Upper lobe of right lung (tissue), 1 donor: ENCODE measurements around the gene RMC1. TPM values are rescaled to one million over a fixed set of nuclear protein-coding genes. Genes with fewer than 3 reads are reported as not detected.
"Not testable (repeated sequence)": the region's sequence is repeated elsewhere in the genome, so short reads cannot be mapped to it uniquely, and the experiment has no call there.

ENCODE experiments used
- ATAC-seq: fragments of 200-7000 bp; cut with Tn5 transposase; one replicate; pipeline ENCODE4 v1.9.1; 2020; ENCODE audit warnings: mild to moderate bottlenecking, moderate library complexity
- DNase-seq: peaks from one replicate; pipeline ENCODE4 v3.0.0-alpha.2; 2020
- H3K27ac ChIP-seq: fragments of 200-600 bp; one replicate; pipeline ENCODE4 v1.8.0; 2022
- H3K27me3 ChIP-seq: fragments of 200-600 bp; one replicate; pipeline ENCODE4 v1.8.0; 2022; ENCODE audit warnings: mild to moderate bottlenecking
- H3K36me3 ChIP-seq: fragments of 200-600 bp; one replicate; pipeline ENCODE4 v1.8.0; 2022
- H3K4me1 ChIP-seq: fragments of 200-600 bp; one replicate; pipeline ENCODE4 v1.8.0; 2022
- H3K4me3 ChIP-seq: fragments of 200-600 bp; one replicate; pipeline ENCODE4 v1.8.0; 2022; ENCODE audit warnings: mild to moderate bottlenecking
- H3K9me3 ChIP-seq: fragments of 200-600 bp; one replicate; pipeline ENCODE4 v1.8.0; 2022
- CTCF ChIP-seq: fragments of 200-600 bp; IDR thresholded peaks from one replicate; pipeline ENCODE4 v1.8.0; 2022; ENCODE audit warnings: antibody characterized with exemption
- intact Hi-C: fragments of 100-400 bp; cut with DNase I; formaldehyde crosslinking; loops from one replicate; pipeline ENCODE4 v1.11.0; 2022
- total RNA-seq: library from RNA; stranded (reverse); fragmentation: NEBNext Ultra II Directional; extraction: Animal tissue kit (Norgen Biotek cat#: 25700); gene quantifications from one replicate; pipeline ENCODE4 v1.2.1, GENCODE V29; 2021
- donor health status: DM: no; HTN: yes; CAD: no; lungs with severe emphysema.

The RMC1 gene
- total RNA-seq, 1 donor from 2014 or later, result 42.5 TPM

DNA sequence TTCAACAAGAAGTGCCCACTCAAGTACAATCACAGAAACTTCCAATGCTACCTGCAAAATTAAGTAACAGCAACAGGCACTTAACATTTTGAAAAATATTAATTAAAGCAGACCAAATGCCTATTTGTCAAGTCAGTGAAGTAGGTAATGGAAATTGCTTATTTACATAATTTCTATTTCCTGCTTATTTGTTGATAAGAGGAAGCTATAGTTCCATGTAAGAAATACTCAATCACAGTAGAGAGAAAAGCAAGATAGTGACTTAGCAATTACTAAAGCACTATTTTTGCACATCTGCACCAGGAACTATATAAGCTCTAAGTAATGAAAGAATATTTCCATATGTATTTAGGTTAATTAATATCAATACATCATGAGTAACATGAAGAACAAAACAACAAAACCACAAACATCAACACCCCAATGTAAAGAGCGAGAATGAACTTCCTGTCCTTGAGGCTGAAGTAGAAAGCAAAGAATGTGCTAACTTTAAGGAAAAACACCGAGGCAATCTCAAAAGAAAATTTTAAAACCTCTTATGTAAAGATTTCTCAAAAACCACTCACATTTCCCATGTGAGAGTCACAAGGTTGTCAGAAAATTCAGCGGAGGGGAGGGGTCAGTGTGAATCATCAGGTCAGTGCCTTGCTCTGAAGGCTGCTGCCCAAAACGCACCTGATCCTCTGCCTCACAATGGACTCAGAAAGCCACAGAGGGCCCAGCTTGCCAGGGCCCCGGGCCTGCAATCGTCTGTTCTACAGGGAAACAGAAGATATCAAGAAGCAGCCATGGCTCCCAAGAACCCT lies 70.5 kb downstream of the RMC1 start:
- H3K27me3 ChIP-seq, result no peaks in the 10 kb centered on the region
- peaks cover 36% of the 10 kb centered on the region for H3K4me1 ChIP-seq
- H3K27ac ChIP-seq, result peak overlapping the region; percentile 81
- peaks cover 62% of the 10 kb centered on the region for H3K36me3 ChIP-seq
- H3K9me3 ChIP-seq, result no peaks in the 10 kb centered on the region
- TF ChIP-seq CTCF, result no peak
- intact Hi-C loops, result no loop called here
- DNase-seq (peak; percentile 71), ATAC-seq (peak; percentile 91)
- peak overlapping the region; percentile 6 for H3K4me3 ChIP-seq

DNA sequence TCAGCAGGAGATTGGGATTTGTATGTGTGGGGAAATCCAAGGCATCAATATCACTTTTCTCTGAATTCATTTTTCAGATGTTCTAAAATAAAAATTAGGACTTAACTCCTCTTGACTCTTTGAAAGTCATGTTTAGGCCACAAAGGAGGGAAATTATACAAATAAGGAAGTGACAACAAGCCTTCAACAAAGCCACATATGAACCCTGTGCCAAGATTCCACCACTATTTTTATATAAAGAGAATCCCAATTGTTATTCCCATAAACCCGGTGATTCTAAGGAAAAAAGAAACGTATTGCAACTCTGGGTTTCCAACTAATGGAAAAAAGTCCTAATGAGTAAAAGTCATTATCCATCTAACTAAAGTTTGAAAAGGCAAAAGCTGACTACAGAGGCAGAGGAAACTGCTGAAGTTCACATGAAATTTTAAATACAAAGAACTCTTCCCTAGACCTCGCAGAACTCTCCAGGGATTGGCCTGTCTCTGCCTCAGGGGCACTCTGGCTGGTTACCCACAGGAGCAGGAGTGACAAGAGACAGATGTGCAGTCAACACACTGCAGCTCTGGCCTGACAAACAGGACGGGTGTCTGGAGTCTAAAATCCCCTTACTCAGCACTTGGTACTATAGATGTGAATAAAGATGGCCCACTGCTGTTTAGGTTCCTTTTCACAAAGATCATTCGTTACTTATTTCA lies 71.4 kb downstream of the RMC1 start:
- Histone ChIP-seq H3K9me3 (no peaks in the 10 kb centered on the region), H3K4me1 (peaks cover 43% of the 10 kb centered on the region), H3K27me3 (no peaks in the 10 kb centered on the region), H3K36me3 (peaks cover 52% of the 10 kb centered on the region), H3K4me3 (no peak overlapping the region), H3K27ac (peak overlapping the region; percentile 81)
- no peak for ATAC-seq
- intact Hi-C loops, result no loop called here
- TF ChIP-seq CTCF, result no peak
- DNase-seq, result no peak

- H3K9me3 ChIP-seq, result no peaks in the 10 kb centered on the region
- H3K4me3 ChIP-seq, result no peak overlapping the region
- peaks cover 47% of the 10 kb centered on the region for H3K36me3 ChIP-seq
- intact Hi-C loops, result no loop called here
- H3K27ac ChIP-seq, result peak overlapping the region; percentile 81
- DNase-seq (no peak), ATAC-seq (peak; percentile 23)
- no peak for TF ChIP-seq CTCF
- peaks cover 48% of the 10 kb centered on the region for H3K4me1 ChIP-seq
- no peaks in the 10 kb centered on the region for H3K27me3 ChIP-seq
These were observed 72.0 kb downstream of the RMC1 start for GRCh38 chr18:23575309-23575651.

DNA sequence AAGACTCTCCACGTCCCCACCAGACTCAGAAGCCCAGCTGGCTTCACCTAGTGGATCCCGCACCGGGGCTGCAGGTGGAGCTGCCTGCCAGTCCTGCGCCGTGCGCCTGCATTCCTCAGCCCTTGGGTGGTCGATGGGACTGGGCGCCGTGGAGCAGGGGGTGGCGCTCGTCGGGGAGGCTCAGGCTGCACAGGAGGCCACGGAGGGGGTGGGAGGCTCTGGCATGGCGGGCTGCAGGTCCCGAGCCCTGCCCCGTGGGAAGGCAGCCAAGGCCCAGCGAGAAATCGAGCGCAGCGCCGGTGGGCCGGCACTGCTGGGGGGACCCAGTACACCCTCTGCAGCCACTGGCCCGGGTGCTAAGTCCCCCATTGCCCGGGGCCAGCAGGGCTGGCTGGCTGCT lies 74.2 kb downstream of the RMC1 start:
- intact Hi-C loops, DNase-seq, H3K27ac ChIP-seq, H3K9me3 ChIP-seq, ATAC-seq, H3K27me3 ChIP-seq, H3K4me3 ChIP-seq: not testable (repeated sequence)
- Histone ChIP-seq H3K4me1 (peaks cover 51% of the 10 kb centered on the region), H3K36me3 (peaks cover 27% of the 10 kb centered on the region)

DNA sequence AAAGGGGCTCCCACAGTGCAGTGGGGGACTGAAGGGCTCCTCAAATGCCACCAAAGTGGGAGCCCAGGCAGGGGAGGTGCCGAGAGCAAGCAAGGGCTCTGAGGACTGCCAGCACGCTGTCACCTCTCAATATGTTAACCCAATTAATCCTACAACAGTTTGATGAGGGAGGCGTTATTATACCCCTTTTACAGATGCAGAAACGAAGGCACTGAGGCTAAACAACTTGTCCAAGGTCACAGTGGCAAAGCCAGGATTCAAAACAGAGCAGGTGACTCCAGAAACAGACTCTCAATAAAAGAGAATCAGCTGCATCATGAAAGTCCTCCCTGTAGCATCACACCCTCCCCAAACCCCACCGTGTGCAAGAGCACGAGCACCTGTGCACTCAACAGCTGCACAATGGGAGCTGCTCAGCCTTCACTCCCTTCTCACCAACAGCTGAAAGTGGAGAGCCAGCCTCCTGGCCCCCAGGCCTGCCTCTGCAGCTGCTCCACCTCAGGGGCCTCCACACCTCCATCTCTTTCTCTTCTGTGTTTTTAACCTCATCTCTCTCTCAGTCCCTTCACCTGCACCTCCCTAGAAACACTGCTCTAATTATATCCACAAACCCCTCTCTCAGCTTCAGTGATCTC lies 74.9 kb downstream of the RMC1 start:
- DNase-seq (no peak), ATAC-seq (no peak)
- H3K9me3 ChIP-seq, result no peaks in the 10 kb centered on the region
- peaks cover 47% of the 10 kb centered on the region for H3K4me1 ChIP-seq
- TF ChIP-seq CTCF, result no peak
- intact Hi-C loops, result no loop called here
- no peak overlapping the region for H3K27ac ChIP-seq
- H3K4me3 ChIP-seq, result no peak overlapping the region
- no peaks in the 10 kb centered on the region for H3K27me3 ChIP-seq
- peaks cover 20% of the 10 kb centered on the region for H3K36me3 ChIP-seq
